ENCODE measurements around the gene PKIG. TPM values are rescaled to one million over a fixed set of nuclear protein-coding genes. Genes with fewer than 3 reads are reported as not detected.
"Not testable (repeated sequence)": the region's sequence is repeated elsewhere in the genome, so short reads cannot be mapped to it uniquely, and the experiment has no call there.

Gene PKIG
- total RNA-seq, 2 experiments from 2014 or later, result 2.1 to 2.2 TPM

- ChIA-PET CTCF (no interaction called here), POLR2A (no interaction called here)
- Mint-ChIP-seq H3K4me1 (ENCODE audit: low read depth) (peaks cover 8% of the 10 kb centered on the region), H3K27me3 (ENCODE audit: low read depth) (peaks cover 2% of the 10 kb centered on the region), H3K27ac (no peak overlapping the region), H3K4me3 (no peak overlapping the region), H3K36me3 (ENCODE audit: low read depth) (no peaks in the 10 kb centered on the region), H3K9me3 (ENCODE audit: insufficient read depth) (no peaks in the 10 kb centered on the region)
- ATAC-seq, result no peak
- no peak for DNase-seq
Measured at GRCh38 chr20:44552050-44552449, 30.3 kb upstream of the PKIG start.

- ATAC-seq (no peak), DNase-seq (no peak)
- peaks cover 2% of the 10 kb centered on the region for H3K27me3 Mint-ChIP-seq (ENCODE audit: low read depth)
- POLR2A ChIA-PET, result no interaction called here
- CTCF ChIA-PET, result no interaction called here
- H3K36me3 Mint-ChIP-seq (ENCODE audit: low read depth), result no peaks in the 10 kb centered on the region
- no peaks in the 10 kb centered on the region for H3K9me3 Mint-ChIP-seq (ENCODE audit: insufficient read depth)
- peaks cover 8% of the 10 kb centered on the region for H3K4me1 Mint-ChIP-seq (ENCODE audit: low read depth)
- no peak overlapping the region for H3K4me3 Mint-ChIP-seq
- H3K27ac Mint-ChIP-seq, result no peak overlapping the region
Measured at GRCh38 chr20:44552568-44552949, 29.8 kb upstream of the PKIG start.

- H3K4me3 Mint-ChIP-seq, result no peak overlapping the region
- peaks cover 3% of the 10 kb centered on the region for H3K27me3 Mint-ChIP-seq (ENCODE audit: low read depth)
- POLR2A ChIA-PET, result no interaction called here
- H3K9me3 Mint-ChIP-seq (ENCODE audit: insufficient read depth), result no peaks in the 10 kb centered on the region
- CTCF ChIA-PET, result interaction anchor here (1.0 kb wide), 1 partner anchor 14 kb away, joined by 3 read pairs; no protein-coding TSS in a partner anchor
- H3K36me3 Mint-ChIP-seq (ENCODE audit: low read depth), result no peaks in the 10 kb centered on the region
- peaks cover 8% of the 10 kb centered on the region for H3K4me1 Mint-ChIP-seq (ENCODE audit: low read depth)
- DNase-seq (no peak), ATAC-seq (no peak)
- no peak overlapping the region for H3K27ac Mint-ChIP-seq
Measured at GRCh38 chr20:44552950-44553908, 29.1 kb upstream of the PKIG start.

- ATAC-seq, result no peak
- Mint-ChIP-seq H3K4me1 (ENCODE audit: low read depth) (no peaks in the 10 kb centered on the region), H3K36me3 (ENCODE audit: low read depth) (no peaks in the 10 kb centered on the region), H3K9me3 (ENCODE audit: insufficient read depth) (no peaks in the 10 kb centered on the region), H3K4me3 (no peak overlapping the region), H3K27me3 (ENCODE audit: low read depth) (peaks cover 11% of the 10 kb centered on the region), H3K27ac (no peak overlapping the region)
- no peak for DNase-seq
- ChIA-PET CTCF (no interaction called here), POLR2A (no interaction called here)
Measured at GRCh38 chr20:44559302-44559701, 23.1 kb upstream of the PKIG start.

GRCh38 chr20:44560229-44560628 lies 22.1 kb upstream of the PKIG start:
- ChIA-PET CTCF (interaction anchor here (1.2 kb wide), 1 partner anchor 38 kb away, joined by 4 read pairs; no protein-coding TSS in a partner anchor), POLR2A (no interaction called here)
- H3K36me3 Mint-ChIP-seq (ENCODE audit: low read depth), result no peaks in the 10 kb centered on the region
- H3K27me3 Mint-ChIP-seq (ENCODE audit: low read depth), result peaks cover 13% of the 10 kb centered on the region
- no peak overlapping the region for H3K4me3 Mint-ChIP-seq
- no peak for ATAC-seq
- H3K4me1 Mint-ChIP-seq (ENCODE audit: low read depth), result no peaks in the 10 kb centered on the region
- H3K9me3 Mint-ChIP-seq (ENCODE audit: insufficient read depth), result no peaks in the 10 kb centered on the region
- no peak for DNase-seq
- H3K27ac Mint-ChIP-seq, result no peak overlapping the region

GRCh38 chr20:44560818-44561217 lies 21.6 kb upstream of the PKIG start:
- H3K4me1 Mint-ChIP-seq (ENCODE audit: low read depth); H3K27ac Mint-ChIP-seq; H3K9me3 Mint-ChIP-seq (ENCODE audit: insufficient read depth); DNase-seq; H3K36me3 Mint-ChIP-seq (ENCODE audit: low read depth); ATAC-seq; H3K4me3 Mint-ChIP-seq; POLR2A ChIA-PET: not testable (repeated sequence)
- CTCF ChIA-PET, result interaction anchor here (1.2 kb wide), 1 partner anchor 38 kb away, joined by 4 read pairs; no protein-coding TSS in a partner anchor
- peaks cover 13% of the 10 kb centered on the region for H3K27me3 Mint-ChIP-seq (ENCODE audit: low read depth)

GRCh38 chr20:44561876-44562275 lies 20.5 kb upstream of the PKIG start:
- no peaks in the 10 kb centered on the region for H3K4me1 Mint-ChIP-seq (ENCODE audit: low read depth)
- H3K4me3 Mint-ChIP-seq, result no peak overlapping the region
- ChIA-PET CTCF (interaction anchor here (0.9 kb wide), 1 partner anchor 33 kb away, joined by 3 read pairs; no protein-coding TSS in a partner anchor), POLR2A (no interaction called here)
- H3K27me3 Mint-ChIP-seq (ENCODE audit: low read depth), result peaks cover 13% of the 10 kb centered on the region
- no peak overlapping the region for H3K27ac Mint-ChIP-seq
- DNase-seq, result no peak
- ATAC-seq, result no peak
- H3K9me3 Mint-ChIP-seq (ENCODE audit: insufficient read depth), result no peaks in the 10 kb centered on the region
- H3K36me3 Mint-ChIP-seq (ENCODE audit: low read depth), result no peaks in the 10 kb centered on the region

- Mint-ChIP-seq H3K4me1 (ENCODE audit: low read depth) (peaks cover 3% of the 10 kb centered on the region), H3K9me3 (ENCODE audit: insufficient read depth) (no peaks in the 10 kb centered on the region), H3K27ac (no peak overlapping the region), H3K36me3 (ENCODE audit: low read depth) (no peaks in the 10 kb centered on the region), H3K27me3 (ENCODE audit: low read depth) (peaks cover 8% of the 10 kb centered on the region), H3K4me3 (no peak overlapping the region)
- no peak for ATAC-seq
- CTCF ChIA-PET, result interaction anchor here (1.3 kb wide), 1 partner anchor 44 kb away, joined by 5 read pairs; no protein-coding TSS in a partner anchor
- POLR2A ChIA-PET, result interaction anchor here (0.7 kb wide), 1 partner anchor 1211 kb away, joined by 3 read pairs; no protein-coding TSS in a partner anchor
- DNase-seq, result no peak
Measured at GRCh38 chr20:44566018-44566417, 16.4 kb upstream of the PKIG start.

- CTCF ChIA-PET, result interaction anchor here (1.1 to 1.3 kb wide), 2 partner anchors 13 to 44 kb away, joined by 3 to 5 read pairs; no protein-coding TSS in a partner anchor
- H3K27me3 Mint-ChIP-seq (ENCODE audit: low read depth), result peaks cover 8% of the 10 kb centered on the region
- no peak overlapping the region for H3K4me3 Mint-ChIP-seq
- DNase-seq, result no peak
- POLR2A ChIA-PET, result no interaction called here
- H3K9me3 Mint-ChIP-seq (ENCODE audit: insufficient read depth), result no peaks in the 10 kb centered on the region
- no peak for ATAC-seq
- no peak overlapping the region for H3K27ac Mint-ChIP-seq
- peaks cover 10% of the 10 kb centered on the region for H3K4me1 Mint-ChIP-seq (ENCODE audit: low read depth)
- no peaks in the 10 kb centered on the region for H3K36me3 Mint-ChIP-seq (ENCODE audit: low read depth)
Measured at GRCh38 chr20:44566811-44567210, 15.6 kb upstream of the PKIG start.

GRCh38 chr20:44570367-44570766 lies 12.0 kb upstream of the PKIG start:
- peaks cover 10% of the 10 kb centered on the region for H3K4me1 Mint-ChIP-seq (ENCODE audit: low read depth)
- CTCF ChIA-PET, result interaction anchor here (0.6 to 1.4 kb wide), 2 partner anchors 27 to 32 kb away, joined by 3 to 4 read pairs; no protein-coding TSS in a partner anchor
- ATAC-seq (no peak), DNase-seq (no peak)
- H3K27ac Mint-ChIP-seq, result no peak overlapping the region
- no peaks in the 10 kb centered on the region for H3K9me3 Mint-ChIP-seq (ENCODE audit: insufficient read depth)
- H3K36me3 Mint-ChIP-seq (ENCODE audit: low read depth), result no peaks in the 10 kb centered on the region
- no peaks in the 10 kb centered on the region for H3K27me3 Mint-ChIP-seq (ENCODE audit: low read depth)
- no peak overlapping the region for H3K4me3 Mint-ChIP-seq
- POLR2A ChIA-PET, result no interaction called here

GRCh38 chr20:44571362-44571988 lies 10.9 kb upstream of the PKIG start:
- POLR2A ChIA-PET, result interaction anchor here (0.6 to 0.7 kb wide), 2 partner anchors 249 to 340 kb away, joined by 3 to 4 read pairs; no protein-coding TSS in a partner anchor
- Mint-ChIP-seq H3K27ac (peak overlapping the region; percentile 45), H3K4me1 (ENCODE audit: low read depth) (peaks cover 15% of the 10 kb centered on the region), H3K27me3 (ENCODE audit: low read depth) (no peaks in the 10 kb centered on the region), H3K36me3 (ENCODE audit: low read depth) (no peaks in the 10 kb centered on the region), H3K9me3 (ENCODE audit: insufficient read depth) (no peaks in the 10 kb centered on the region), H3K4me3 (no peak overlapping the region)
- peak; percentile 49 for ATAC-seq
- no peak for DNase-seq
- CTCF ChIA-PET, result interaction anchor here (1.0 to 1.4 kb wide), 3 partner anchors 26 to 39 kb away, joined by 3 to 4 read pairs (median 3); no protein-coding TSS in a partner anchor
